ENCODE measurements around the gene ANKAR. TPM values are rescaled to one million over a fixed set of nuclear protein-coding genes. Genes with fewer than 3 reads are reported as not detected.

Gene ANKAR
- total RNA-seq, 1 donor from 2014 or later: 2.0 TPM

GRCh38 chr2:189723192-189723591 is 48.7 kb downstream of the ANKAR start:
- DNase-seq (ENCODE audit: low read depth): no peak
- TF ChIP-seq CTCF (conservative IDR thresholded peaks at IDR 0.05; ENCODE audit: low read depth, low read length): no peak
- H3K4me3 ChIP-seq (ENCODE audit: low read depth, low read length): no peak overlapping the region

Other genes starting within 250 kb of the ANKAR start
- 33.6 and 50.5 TPM in 2 replicates for gene WDR75, start 233.2 kb upstream of the ANKAR start, total RNA-seq
- gene SLC40A1, start 93.9 kb upstream of the ANKAR start, total RNA-seq: 1.9 and 5.8 TPM in 2 replicates
- 24.3 and 36.5 TPM in 2 replicates for gene ASNSD1, start 13.2 kb upstream of the ANKAR start, total RNA-seq
- gene OSGEPL1, start 88.1 kb downstream of the ANKAR start, total RNA-seq: 7.8 and 11.4 TPM in 2 replicates
- 51.3 and 60.0 TPM in 2 replicates for gene ORMDL1, start 109.7 kb downstream of the ANKAR start, total RNA-seq
- 13.6 and 15.5 TPM in 2 replicates for gene PMS1, start 109.8 kb downstream of the ANKAR start, total RNA-seq

Measured in epithelial cell of proximal tubule (primary cell).